ENCODE measurements around the gene TSFM. TPM values are rescaled to one million over a fixed set of nuclear protein-coding genes. Genes with fewer than 3 reads are reported as not detected.

TSFM gene
- total RNA-seq, 1 experiment from 2014 or later = 58.5 TPM

GRCh38 chr12:57830393-57830792 is 47.8 kb downstream of the TSFM start:
- H3K4me1 ChIP-seq (ENCODE audit: insufficient read depth, low read length, poor library complexity, severe bottlenecking) = peaks cover 37% of the 10 kb centered on the region
- H3K4me3 ChIP-seq (ENCODE audit: low read depth, low read length, poor library complexity, severe bottlenecking) = no peak overlapping the region
- ChIA-PET CTCF (interaction anchor here (1.2 kb wide), 1 partner anchor 76 kb away, joined by 3 read pairs; no protein-coding TSS in a partner anchor), POLR2A (ENCODE audit: low non-redundant PET) (no interaction called here)
- H3K9me3 ChIP-seq (ENCODE audit: low read depth, low read length, poor library complexity, severe bottlenecking) = no peaks in the 10 kb centered on the region
- intact Hi-C loops (cut with micrococcal nuclease; ENCODE audit: unreplicated experiment) = no loop called here
- DNase-seq (ENCODE audit: low spot score) = no peak
- no TSS peak for BruUV-seq (replicated peaks)
- no peak overlapping the region for H3K27ac ChIP-seq (ENCODE audit: low read depth, low read length, poor library complexity, severe bottlenecking)
- peaks cover 42% of the 10 kb centered on the region for H3K36me3 ChIP-seq (ENCODE audit: insufficient read depth, low read length, poor library complexity, severe bottlenecking)
- TF ChIP-seq, protein P1, sequence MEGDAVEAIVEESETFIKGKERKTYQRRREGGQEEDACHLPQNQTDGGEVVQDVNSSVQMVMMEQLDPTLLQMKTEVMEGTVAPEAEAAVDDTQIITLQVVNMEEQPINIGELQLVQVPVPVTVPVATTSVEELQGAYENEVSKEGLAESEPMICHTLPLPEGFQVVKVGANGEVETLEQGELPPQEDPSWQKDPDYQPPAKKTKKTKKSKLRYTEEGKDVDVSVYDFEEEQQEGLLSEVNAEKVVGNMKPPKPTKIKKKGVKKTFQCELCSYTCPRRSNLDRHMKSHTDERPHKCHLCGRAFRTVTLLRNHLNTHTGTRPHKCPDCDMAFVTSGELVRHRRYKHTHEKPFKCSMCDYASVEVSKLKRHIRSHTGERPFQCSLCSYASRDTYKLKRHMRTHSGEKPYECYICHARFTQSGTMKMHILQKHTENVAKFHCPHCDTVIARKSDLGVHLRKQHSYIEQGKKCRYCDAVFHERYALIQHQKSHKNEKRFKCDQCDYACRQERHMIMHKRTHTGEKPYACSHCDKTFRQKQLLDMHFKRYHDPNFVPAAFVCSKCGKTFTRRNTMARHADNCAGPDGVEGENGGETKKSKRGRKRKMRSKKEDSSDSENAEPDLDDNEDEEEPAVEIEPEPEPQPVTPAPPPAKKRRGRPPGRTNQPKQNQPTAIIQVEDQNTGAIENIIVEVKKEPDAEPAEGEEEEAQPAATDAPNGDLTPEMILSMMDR (conservative IDR thresholded peaks at IDR 0.05; ENCODE audit: low read depth, low read length) = no peak
- TF ChIP-seq EZH2 (IDR thresholded peaks at IDR 0.05; ENCODE audit: borderline replicate concordance, low read depth, low read length, poor library complexity, severe bottlenecking) = no peak
- H3K27me3 ChIP-seq (replicated peaks; ENCODE audit: insufficient read depth, low read depth, low read length, poor library complexity) = no peaks in the 10 kb centered on the region

DNA sequence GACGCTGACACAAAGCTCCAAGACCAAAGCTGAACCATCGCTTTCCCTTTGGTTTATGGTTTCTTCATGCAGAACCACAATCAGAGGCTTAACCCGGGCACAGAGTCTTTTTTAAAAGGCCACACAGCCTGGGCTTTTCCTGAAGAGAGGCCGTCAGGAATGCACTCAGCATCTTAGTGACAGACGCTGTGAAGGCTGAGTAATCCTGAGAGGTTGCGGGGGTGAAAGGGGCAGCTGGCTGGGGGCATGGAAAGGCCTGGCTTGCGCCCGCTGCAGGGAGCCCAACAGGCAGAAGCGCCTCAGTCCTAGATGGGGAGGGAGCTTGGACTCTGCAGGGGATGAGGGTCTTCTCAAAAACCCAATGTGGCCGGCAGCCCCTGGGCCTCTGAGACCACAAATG is 50.4 kb downstream of the TSFM start:
- ChIA-PET POLR2A (ENCODE audit: low non-redundant PET) (no interaction called here), CTCF (no interaction called here)
- Histone ChIP-seq H3K36me3 (ENCODE audit: insufficient read depth, low read length, poor library complexity, severe bottlenecking) (peaks cover 16% of the 10 kb centered on the region), H3K27me3 (replicated peaks; ENCODE audit: insufficient read depth, low read depth, low read length, poor library complexity) (no peaks in the 10 kb centered on the region), H3K9me3 (ENCODE audit: low read depth, low read length, poor library complexity, severe bottlenecking) (no peaks in the 10 kb centered on the region), H3K4me3 (ENCODE audit: low read depth, low read length, poor library complexity, severe bottlenecking) (no peak overlapping the region), H3K27ac (ENCODE audit: low read depth, low read length, poor library complexity, severe bottlenecking) (peak overlapping the region; percentile 67), H3K4me1 (ENCODE audit: insufficient read depth, low read length, poor library complexity, severe bottlenecking) (peaks cover 62% of the 10 kb centered on the region)
- TF ChIP-seq EZH2 (IDR thresholded peaks at IDR 0.05; ENCODE audit: borderline replicate concordance, low read depth, low read length, poor library complexity, severe bottlenecking) = no peak
- TF ChIP-seq, protein P1 (conservative IDR thresholded peaks at IDR 0.05; ENCODE audit: low read depth, low read length) = no peak
- intact Hi-C loops (cut with micrococcal nuclease; ENCODE audit: unreplicated experiment) = no loop called here
- BruUV-seq (replicated peaks) = no TSS peak
- no peak for DNase-seq (ENCODE audit: low spot score)

- TF ChIP-seq, protein P1 (conservative IDR thresholded peaks at IDR 0.05; ENCODE audit: low read depth, low read length) = no peak
- TF ChIP-seq EZH2 (IDR thresholded peaks at IDR 0.05; ENCODE audit: borderline replicate concordance, low read depth, low read length, poor library complexity, severe bottlenecking) = no peak
- Histone ChIP-seq H3K36me3 (ENCODE audit: insufficient read depth, low read length, poor library complexity, severe bottlenecking) (peaks cover 9% of the 10 kb centered on the region), H3K27ac (ENCODE audit: low read depth, low read length, poor library complexity, severe bottlenecking) (peak overlapping the region; percentile 67), H3K27me3 (replicated peaks; ENCODE audit: insufficient read depth, low read depth, low read length, poor library complexity) (no peaks in the 10 kb centered on the region), H3K4me1 (ENCODE audit: insufficient read depth, low read length, poor library complexity, severe bottlenecking) (peaks cover 69% of the 10 kb centered on the region), H3K4me3 (ENCODE audit: low read depth, low read length, poor library complexity, severe bottlenecking) (no peak overlapping the region), H3K9me3 (ENCODE audit: low read depth, low read length, poor library complexity, severe bottlenecking) (no peaks in the 10 kb centered on the region)
- DNase-seq (ENCODE audit: low spot score) = no peak
- ChIA-PET CTCF (interaction anchor here (0.6 kb wide), 1 partner anchor 19 kb away, joined by 9 read pairs; no protein-coding TSS in a partner anchor), POLR2A (ENCODE audit: low non-redundant PET) (no interaction called here)
- BruUV-seq (replicated peaks) = no TSS peak
- intact Hi-C loops (cut with micrococcal nuclease; ENCODE audit: unreplicated experiment) = no loop called here
These were observed 51.1 kb downstream of the TSFM start for GRCh38 chr12:57833672-57834071.

All from A673 (cell line).